Peyer's patch (tissue), 4 donors: ENCODE data around the gene FAM117B. TPM values are rescaled to one million over a fixed set of nuclear protein-coding genes. Genes with fewer than 3 reads are reported as not detected.
"Not testable (repeated sequence)": the region's sequence is repeated elsewhere in the genome, so short reads cannot be mapped to it uniquely, and the experiment has no call there.

Source experiments
- DNase-seq, 3 donors: peaks; one replicate each; pipeline ENCODE4 v3.0.0-alpha.2; 2017 to 2019
- H3K27ac ChIP-seq, 4 donors: fragments of 200-600 bp; sonication (generic); one replicate each; pipeline ENCODE4 v1.5.1; 2016 to 2019
- H3K27me3 ChIP-seq, 2 donors: fragments of 200-600 bp; sonication (generic); one replicate each; pipeline ENCODE4 v1.5.1; 2019
- H3K36me3 ChIP-seq, 3 donors: fragments of 200-600 bp; sonication (generic); one replicate each; pipeline ENCODE4 v1.5.1; 2016 to 2019
- H3K4me1 ChIP-seq, 4 donors: fragments of 200-600 bp; sonication (generic); one replicate each; pipeline ENCODE4 v1.5.1; 2016 to 2019
- H3K4me3 ChIP-seq, 4 donors: fragments of 200-600 bp; sonication (generic); 1 replicate in 3 of 4; 2 replicates in 1 of 4; pipeline ENCODE4 v1.5.1; 2016 to 2019; ENCODE audit warnings: mild to moderate bottlenecking in 1 of 4
- H3K9me3 ChIP-seq, 4 donors: fragments of 200-600 bp; sonication (generic); one replicate each; pipeline ENCODE4 v1.5.1; 2016 to 2019; ENCODE audit warnings: mild to moderate bottlenecking in 1 of 4
- CTCF ChIP-seq, 6 experiments: fragments of 450-650 bp in 4 of 6; fragments of 200-600 bp in 2 of 6; sonication (generic) in 1 of 6; IDR thresholded peaks; one replicate each; pipeline ENCODE4 v1.5.1; 2017 to 2019; ENCODE audit warnings: antibody characterized with exemption in 6 of 6, mild to moderate bottlenecking in 3 of 6, moderate library complexity in 1 of 6
- POLR2A ChIP-seq, 2 donors: fragments of 450-650 bp; IDR thresholded peaks; one replicate each; pipeline ENCODE4 v1.5.1; 2017; ENCODE audit warnings: antibody characterized with exemption in 2 of 2, mild to moderate bottlenecking in 2 of 2, moderate library complexity in 2 of 2
- total RNA-seq, 4 donors: library from RNA; depleted of rRNA; stranded (reverse); fragments of >200 nt; gene quantifications; one replicate each; pipeline ENCODE4 v1.1.0, GENCODE V29; 2016

FAM117B gene
- total RNA-seq, 4 donors from 2014 or later, result 10.5 to 37.1 (median 21.0) TPM

GRCh38 chr2:202660796-202661195, 26.0 kb downstream of the FAM117B start:
- H3K27me3 ChIP-seq, result no peaks in the 10 kb centered on the region
- H3K9me3 ChIP-seq, result no peaks in the 10 kb centered on the region
- TF ChIP-seq CTCF (IDR thresholded peaks at IDR 0.05) (no peak), POLR2A (IDR thresholded peaks at IDR 0.05) (no peak)
- peaks cover 0 to 7% (median 0%) of the 10 kb centered on the region in 4 donors for H3K4me1 ChIP-seq
- no peaks in the 10 kb centered on the region for H3K36me3 ChIP-seq
- H3K27ac ChIP-seq, result no peak overlapping the region
- no peak for DNase-seq
- no peak overlapping the region for H3K4me3 ChIP-seq

- peaks cover 0 to 5% (median 2%) of the 10 kb centered on the region in 4 donors for H3K4me1 ChIP-seq
- H3K4me3 ChIP-seq, result no peak overlapping the region
- no peak for TF ChIP-seq POLR2A (IDR thresholded peaks at IDR 0.05)
- no peak for TF ChIP-seq CTCF (IDR thresholded peaks at IDR 0.05)
- no peaks in the 10 kb centered on the region for H3K36me3 ChIP-seq
- H3K9me3 ChIP-seq, result no peaks in the 10 kb centered on the region
- no peaks in the 10 kb centered on the region for H3K27me3 ChIP-seq
- DNase-seq, result no peak
- H3K27ac ChIP-seq, result no peak overlapping the region
Measured at GRCh38 chr2:202669841-202670240, 35.1 kb downstream of the FAM117B start.

GRCh38 chr2:202671317-202672035, 36.7 kb downstream of the FAM117B start:
- Histone ChIP-seq H3K4me1 (peaks cover 0 to 5% (median 0%) of the 10 kb centered on the region in 4 donors), H3K9me3 (no peaks in the 10 kb centered on the region), H3K36me3 (no peaks in the 10 kb centered on the region), H3K27ac (no peak overlapping the region), H3K27me3 (no peaks in the 10 kb centered on the region), H3K4me3 (no peak overlapping the region)
- no peak for DNase-seq
- no peak for TF ChIP-seq CTCF (IDR thresholded peaks at IDR 0.05)
- no peak for TF ChIP-seq POLR2A (IDR thresholded peaks at IDR 0.05)

- H3K36me3 ChIP-seq, H3K4me1 ChIP-seq, H3K27me3 ChIP-seq, H3K27ac ChIP-seq, DNase-seq, H3K4me3 ChIP-seq, H3K9me3 ChIP-seq: not testable (repeated sequence)
Measured at GRCh38 chr2:202675097-202675496, 40.3 kb downstream of the FAM117B start.

- no peaks in the 10 kb centered on the region for H3K27me3 ChIP-seq
- no peaks in the 10 kb centered on the region for H3K4me1 ChIP-seq
- H3K9me3 ChIP-seq, result no peaks in the 10 kb centered on the region
- DNase-seq, result no peak
- H3K27ac ChIP-seq, result no peak overlapping the region
- TF ChIP-seq POLR2A (IDR thresholded peaks at IDR 0.05), result no peak
- no peak for TF ChIP-seq CTCF (IDR thresholded peaks at IDR 0.05)
- H3K36me3 ChIP-seq, result no peaks in the 10 kb centered on the region
- no peak overlapping the region for H3K4me3 ChIP-seq
Measured at GRCh38 chr2:202679980-202680379, 45.2 kb downstream of the FAM117B start.

GRCh38 chr2:202680512-202680911, 45.7 kb downstream of the FAM117B start:
- DNase-seq, result no peak
- H3K4me3 ChIP-seq, result no peak overlapping the region
- no peaks in the 10 kb centered on the region for H3K4me1 ChIP-seq
- no peaks in the 10 kb centered on the region for H3K9me3 ChIP-seq
- H3K36me3 ChIP-seq, result no peaks in the 10 kb centered on the region
- H3K27me3 ChIP-seq, result no peaks in the 10 kb centered on the region
- no peak for TF ChIP-seq POLR2A (IDR thresholded peaks at IDR 0.05)
- no peak overlapping the region for H3K27ac ChIP-seq
